Keratinocyte (primary cell): ENCODE data around the gene FOXL2. TPM values are rescaled to one million over a fixed set of nuclear protein-coding genes. Genes with fewer than 3 reads are reported as not detected.
A peak's percentile ranks its signal among the peaks of the same experiment; 100 is the strongest.

ENCODE experiments used
- DNase-seq: peaks from one replicate; pipeline ENCODE4 v3.0.0-alpha.2; 2011; ENCODE audit warnings: low read depth, missing footprints, low spot score
- FAIRE-seq: peaks from 2 replicates; lab custom pipeline; 2011; peaks lifted over from hg19 to GRCh38; lab: Jason Lieb, UNC
- H2AFZ ChIP-seq: 2 replicates; pipeline ENCODE4 v1.6.0; 2012; ENCODE audit warnings: low read length, control low read depth, inconsistent platforms; ENCODE audit not compliant: control insufficient read depth
- H3K27ac ChIP-seq: 2 replicates; pipeline ENCODE4 v1.5.1; 2011; ENCODE audit warnings: low read length; ENCODE audit not compliant: control insufficient read depth, insufficient read depth
- H3K27me3 ChIP-seq: 3 replicates; pipeline ENCODE4 v1.6.0; 2011; ENCODE audit warnings: low read length; ENCODE audit not compliant: control insufficient read depth, insufficient read depth; ENCODE audit errors: extremely low read depth
- H3K36me3 ChIP-seq, 2 experiments: 2 replicates in 1 of 2; 3 replicates in 1 of 2; pipeline ENCODE4 v1.5.1; 2011; ENCODE audit warnings: low read length in 2 of 2, mild to moderate bottlenecking in 1 of 2; ENCODE audit not compliant: control insufficient read depth in 2 of 2, insufficient read depth in 2 of 2; ENCODE audit errors: extremely low read depth in 1 of 2
- H3K4me1 ChIP-seq: 3 replicates; pipeline ENCODE4 v1.5.1; 2011; ENCODE audit warnings: low read length; ENCODE audit not compliant: control insufficient read depth, insufficient read depth; ENCODE audit errors: extremely low read depth
- H3K4me2 ChIP-seq: 3 replicates; pipeline ENCODE4 v1.6.0; 2011; ENCODE audit warnings: low read depth, low read length; ENCODE audit not compliant: control insufficient read depth, insufficient read depth; ENCODE audit errors: extremely low read depth
- H3K4me3 ChIP-seq, 3 experiments: fragments of 200-600 bp in 1 of 3; sonication (generic) in 1 of 3; 2 replicates in 2 of 3; 3 replicates in 1 of 3; pipeline ENCODE4 v1.5.1; 2011 to 2016; ENCODE audit warnings: low read length in 3 of 3, mild to moderate bottlenecking in 3 of 3, control low read depth in 2 of 3, inconsistent platforms in 1 of 3, low read depth in 1 of 3, mixed read lengths in 1 of 3, mixed run types in 1 of 3, moderate library complexity in 1 of 3; ENCODE audit not compliant: control insufficient read depth in 2 of 3, insufficient read depth in 2 of 3; ENCODE audit errors: extremely low read depth in 1 of 3
- H3K79me2 ChIP-seq: 2 replicates; pipeline ENCODE4 v1.6.0; 2012; ENCODE audit warnings: low read length; ENCODE audit not compliant: control insufficient read depth, insufficient read depth
- H3K9ac ChIP-seq: 3 replicates; pipeline ENCODE4 v1.6.0; 2011; ENCODE audit warnings: low read length; ENCODE audit not compliant: control insufficient read depth, insufficient read depth; ENCODE audit errors: extremely low read depth
- H3K9me1 ChIP-seq: 3 replicates; pipeline ENCODE4 v1.6.0; 2011; ENCODE audit warnings: low read length; ENCODE audit not compliant: control insufficient read depth, insufficient read depth; ENCODE audit errors: extremely low read depth
- H3K9me3 ChIP-seq: 2 replicates; pipeline ENCODE4 v1.5.1; 2012; ENCODE audit warnings: low read depth, low read length; ENCODE audit not compliant: control insufficient read depth
- H4K20me1 ChIP-seq: 3 replicates; pipeline ENCODE4 v1.6.0; 2011; ENCODE audit warnings: low read length; ENCODE audit not compliant: control insufficient read depth, insufficient read depth; ENCODE audit errors: extremely low read depth
- EZH2 ChIP-seq: IDR thresholded peaks from one replicate; pipeline ENCODE4 v1.6.1; 2012; ENCODE audit warnings: inconsistent platforms, mild to moderate bottlenecking, low read length, moderate library complexity
- dilution Hi-C: fragments of 300-500 bp; cut with MboI; formaldehyde crosslinking; loops from one replicate; pipeline ENCODE4 v1.7.0; 2020; ENCODE audit warnings: low sequenced_read_pairs; ENCODE audit not compliant: extremely low pct_ligation_motif_present
- polyA plus RNA-seq, 5 experiments: library from polyadenylated mRNA; depleted of rRNA in 3 of 5; stranded (reverse) in 3 of 5; stranded (forward) in 1 of 5; unstranded in 1 of 5; fragments of >200 nt; gene quantifications; 1 replicate in 1 of 5; 2 replicates in 3 of 5; 3 replicates in 1 of 5; pipeline versions ENCODE4 v1.2.1 to v1.2.3, GENCODE V29; 2011 to 2012; ENCODE audit warnings: missing spikeins in 2 of 5, low read depth in 1 of 5, low replicate concordance in 1 of 5
- TF ChIP-seq, protein P1 (sequence below), 3 experiments: IDR thresholded peaks in 1 of 3; conservative IDR thresholded peaks in 1 of 3; optimal IDR thresholded peaks in 1 of 3; 2 replicates in 2 of 3; 3 replicates in 1 of 3; pipeline versions ENCODE3 to v1.5.1; 2011; ENCODE audit warnings: low read length in 3 of 3, mild to moderate bottlenecking in 3 of 3, moderate library complexity in 2 of 3, control low read depth in 1 of 3, inconsistent platforms in 1 of 3; ENCODE audit not compliant: insufficient read depth in 2 of 3; ENCODE audit errors: extremely low read depth in 1 of 3

The FOXL2 gene
- polyA plus RNA-seq, 1 donor (not counting 4 experiments of a cell fraction or from before 2014, with no cell fraction given), result 0.25 TPM

DNA sequence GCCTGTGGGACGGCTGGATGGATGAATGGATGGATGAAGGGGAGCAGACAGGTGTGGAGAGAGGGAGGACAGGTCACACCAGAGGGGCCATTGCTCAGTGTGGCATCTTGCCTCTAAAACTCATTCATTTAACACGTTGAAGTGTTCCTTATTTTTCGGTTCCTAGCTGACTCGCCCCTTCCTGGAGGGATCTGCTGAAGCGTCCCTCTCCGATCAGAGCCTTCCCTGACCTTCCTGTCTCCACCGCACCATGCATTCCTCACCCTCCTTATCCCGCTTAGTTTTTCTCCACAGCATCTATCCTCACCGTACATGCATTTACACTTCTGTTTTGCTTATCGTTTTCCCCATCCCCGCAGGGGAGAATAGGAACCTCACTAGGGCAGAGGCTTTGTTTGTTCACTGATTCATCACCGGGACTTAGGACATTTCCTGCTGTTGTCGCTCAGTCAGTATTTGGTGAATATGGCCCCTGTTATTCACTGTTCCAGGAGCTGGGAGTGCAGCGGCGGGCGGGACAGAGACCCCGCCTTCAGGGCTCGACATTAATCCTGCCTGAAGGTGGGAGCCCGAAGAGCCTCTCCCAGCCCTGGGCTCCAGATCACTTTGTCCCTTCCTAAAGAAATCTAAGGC is 32.0 kb downstream of the FOXL2 start:
- Histone ChIP-seq H3K4me1 (peaks cover 27% of the 10 kb centered on the region), H4K20me1 (no peaks in the 10 kb centered on the region), H3K79me2 (no peaks in the 10 kb centered on the region), H3K27me3 (no peaks in the 10 kb centered on the region), H3K4me2 (peak overlapping the region; percentile 91), H3K4me3 (peak overlapping the region; percentile 63 to 72 (median 68)), H3K9me1 (no peaks in the 10 kb centered on the region), H3K9ac (peak overlapping the region; percentile 89), H2AFZ (peak overlapping the region; percentile 83), H3K27ac (peak overlapping the region; percentile 31), H3K9me3 (no peaks in the 10 kb centered on the region), H3K36me3 (no peaks in the 10 kb centered on the region)
- no peak for DNase-seq
- TF ChIP-seq EZH2, result no peak
- TF ChIP-seq, protein P1, sequence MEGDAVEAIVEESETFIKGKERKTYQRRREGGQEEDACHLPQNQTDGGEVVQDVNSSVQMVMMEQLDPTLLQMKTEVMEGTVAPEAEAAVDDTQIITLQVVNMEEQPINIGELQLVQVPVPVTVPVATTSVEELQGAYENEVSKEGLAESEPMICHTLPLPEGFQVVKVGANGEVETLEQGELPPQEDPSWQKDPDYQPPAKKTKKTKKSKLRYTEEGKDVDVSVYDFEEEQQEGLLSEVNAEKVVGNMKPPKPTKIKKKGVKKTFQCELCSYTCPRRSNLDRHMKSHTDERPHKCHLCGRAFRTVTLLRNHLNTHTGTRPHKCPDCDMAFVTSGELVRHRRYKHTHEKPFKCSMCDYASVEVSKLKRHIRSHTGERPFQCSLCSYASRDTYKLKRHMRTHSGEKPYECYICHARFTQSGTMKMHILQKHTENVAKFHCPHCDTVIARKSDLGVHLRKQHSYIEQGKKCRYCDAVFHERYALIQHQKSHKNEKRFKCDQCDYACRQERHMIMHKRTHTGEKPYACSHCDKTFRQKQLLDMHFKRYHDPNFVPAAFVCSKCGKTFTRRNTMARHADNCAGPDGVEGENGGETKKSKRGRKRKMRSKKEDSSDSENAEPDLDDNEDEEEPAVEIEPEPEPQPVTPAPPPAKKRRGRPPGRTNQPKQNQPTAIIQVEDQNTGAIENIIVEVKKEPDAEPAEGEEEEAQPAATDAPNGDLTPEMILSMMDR (optimal IDR thresholded peaks at IDR 0.05 in 1 of 3, IDR thresholded peaks at IDR 0.05 in 1 of 3, conservative IDR thresholded peaks at IDR 0.05 in 1 of 3; ENCODE audit: extremely low read depth in 1 of 3, insufficient read depth in 2 of 3, low read length in 3 of 3), result no peak
- dilution Hi-C loops, result loop anchor here (25.0 kb wide), 1 partner anchor 103 kb away; no protein-coding TSS in a partner anchor
- no peak for FAIRE-seq

DNA sequence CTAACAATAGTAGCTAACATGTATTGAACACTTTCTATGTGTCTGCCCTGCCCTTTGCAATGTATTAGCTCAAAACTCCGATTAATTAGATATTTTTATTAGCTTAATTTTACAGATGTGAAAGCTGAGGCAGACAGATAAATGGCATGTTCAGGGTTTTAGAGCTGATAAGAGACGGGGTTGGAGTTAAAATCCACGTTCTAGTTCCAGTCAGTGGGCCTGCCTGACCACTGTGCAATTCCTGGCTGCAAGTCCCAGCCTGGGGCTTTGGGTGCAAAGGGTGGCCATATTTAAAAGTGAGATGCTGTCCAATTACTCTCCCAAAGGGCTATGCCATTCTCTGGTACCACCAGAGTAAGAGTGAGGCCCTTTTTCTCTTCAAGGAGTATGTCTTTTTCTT is 33.2 kb downstream of the FOXL2 start:
- Histone ChIP-seq H4K20me1 (no peaks in the 10 kb centered on the region), H3K4me3 (no peak overlapping the region), H3K9ac (no peak overlapping the region), H3K27ac (no peak overlapping the region), H3K9me1 (no peaks in the 10 kb centered on the region), H2AFZ (no peak overlapping the region), H3K36me3 (no peaks in the 10 kb centered on the region), H3K27me3 (no peaks in the 10 kb centered on the region), H3K4me2 (no peak overlapping the region), H3K79me2 (no peaks in the 10 kb centered on the region), H3K9me3 (no peaks in the 10 kb centered on the region), H3K4me1 (peaks cover 27% of the 10 kb centered on the region)
- DNase-seq (no peak), FAIRE-seq (no peak)
- dilution Hi-C loops, result loop anchor here (25.0 kb wide), 1 partner anchor 101 kb away; no protein-coding TSS in a partner anchor
- TF ChIP-seq, protein P1 (optimal IDR thresholded peaks at IDR 0.05 in 1 of 3, IDR thresholded peaks at IDR 0.05 in 1 of 3, conservative IDR thresholded peaks at IDR 0.05 in 1 of 3; ENCODE audit: extremely low read depth in 1 of 3, insufficient read depth in 2 of 3, low read length in 3 of 3), result no peak
- TF ChIP-seq EZH2, result no peak
